ENCODE measurements around the gene FHIP1A. TPM values are rescaled to one million over a fixed set of nuclear protein-coding genes. Genes with fewer than 3 reads are reported as not detected.

FHIP1A gene
- total RNA-seq, 1 experiment from 2014 or later = 24.9 TPM

DNA sequence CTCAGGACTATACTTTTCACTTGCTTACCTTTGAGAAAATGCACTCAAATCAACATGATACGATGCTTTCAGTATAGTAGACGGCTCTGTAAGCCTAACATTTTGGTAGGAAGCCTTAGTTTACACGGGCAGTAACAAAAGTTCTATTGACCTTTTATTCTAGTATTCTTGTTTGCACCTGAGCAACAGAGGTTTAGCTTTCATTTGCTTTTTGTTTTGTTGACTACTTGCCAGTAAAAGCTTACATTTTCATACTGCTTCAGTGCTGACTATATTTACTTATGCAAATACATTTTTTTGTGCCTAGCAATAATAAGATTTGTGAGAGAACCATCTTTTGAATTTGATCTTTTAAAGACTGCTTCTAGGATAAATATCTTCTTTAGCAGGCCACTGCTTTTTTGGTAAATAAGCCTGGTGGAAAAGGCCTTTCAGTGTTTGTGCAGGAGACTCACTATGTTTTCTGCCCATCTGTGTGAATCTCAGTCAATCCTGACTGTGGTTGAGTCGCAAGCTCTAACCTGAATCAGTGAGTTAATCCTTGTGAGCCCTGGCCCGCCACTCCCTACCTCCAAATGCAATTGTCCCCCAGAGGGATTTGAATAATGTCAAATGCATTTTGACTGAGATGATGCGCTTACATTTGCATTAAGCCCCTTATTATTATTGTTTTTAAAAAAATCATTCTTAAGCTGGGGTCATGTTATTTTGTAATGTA is 21.9 kb downstream of the FHIP1A start:
- no peaks in the 10 kb centered on the region for H3K27me3 Mint-ChIP-seq (ENCODE audit: low read depth)
- DNase-seq = no peak
- peak overlapping the region; percentile 33 for H3K27ac ChIP-seq (ENCODE audit: insufficient read length, low read depth, low read length)
- H3K4ac ChIP-seq (ENCODE audit: low read depth, low read length) = no peak overlapping the region
- peak overlapping the region; percentile 62 to 89 (median 62); a peak in 6 of 7 replicates for H3K27ac Mint-ChIP-seq
- H3K23ac ChIP-seq (ENCODE audit: insufficient read length, low read depth, low read length) = no peak overlapping the region
- no peak overlapping the region for H2BK12ac ChIP-seq (ENCODE audit: insufficient read length, low read depth, low read length)
- no peak overlapping the region for H3K14ac ChIP-seq (ENCODE audit: insufficient read depth, low read length)
- no peaks in the 10 kb centered on the region for H3K79me1 ChIP-seq (ENCODE audit: insufficient read depth, low read depth, low read length, poor library complexity, severe bottlenecking)
- H2BK120ac ChIP-seq (ENCODE audit: low read depth, low read length, poor library complexity, severe bottlenecking) = no peak overlapping the region
- H3T11ph ChIP-seq (ENCODE audit: low read length) = no peak overlapping the region
- H2AFZ ChIP-seq (ENCODE audit: low read length) = no peak overlapping the region
- H4K8ac ChIP-seq (replicated peaks; ENCODE audit: insufficient read length, low read depth, low read length) = no peak overlapping the region
- no peaks in the 10 kb centered on the region for H3K9me3 ChIP-seq (ENCODE audit: control insufficient read depth, low read depth, low read length)
- no peak overlapping the region; a peak in 1 of 5 replicates for H3K4me3 Mint-ChIP-seq
- H3K56ac ChIP-seq (ENCODE audit: insufficient read length, low read depth, low read length) = no peak overlapping the region
- no peaks in the 10 kb centered on the region for H3K23me2 ChIP-seq (ENCODE audit: insufficient read length, low read depth, low read length, poor library complexity, severe bottlenecking)
- peaks cover 57 to 61% of the 10 kb centered on the region in 2 experiments for H3K4me1 Mint-ChIP-seq
- H3K9ac ChIP-seq (ENCODE audit: extremely low read depth, insufficient read length, low read length) = no peak overlapping the region
- no peak overlapping the region for H2BK5ac ChIP-seq (ENCODE audit: insufficient read length, low read length)
- H2AK5ac ChIP-seq (ENCODE audit: insufficient read length, low read length) = no peak overlapping the region
- H3K4me1 ChIP-seq (ENCODE audit: insufficient read depth, low read length) = peaks cover 11% of the 10 kb centered on the region
- peaks cover 8% of the 10 kb centered on the region for H3K79me2 ChIP-seq (ENCODE audit: insufficient read depth, low read length)
- H4K5ac ChIP-seq (ENCODE audit: insufficient read length, low read depth, low read length) = no peak overlapping the region
- WGBS (ENCODE audit: extremely low coverage, insufficient read length, low lambda C conversion rate) = no CpG with 5 or more reads among the region's 6 CpGs
- H2BK20ac ChIP-seq (ENCODE audit: low read depth, low read length, poor library complexity, severe bottlenecking) = no peak overlapping the region
- H3K9me3 Mint-ChIP-seq = peaks cover 0 to 1% of the 10 kb centered on the region in 2 experiments; a peak in 1 of 5 replicates
- peaks cover 0 to 1% (median 0%) of the 10 kb centered on the region in 3 experiments; a peak in 2 of 7 replicates for H3K36me3 Mint-ChIP-seq (ENCODE audit: insufficient read depth in 1 of 3, low read depth in 3 of 3)
- H2BK15ac ChIP-seq (ENCODE audit: low read depth, low read length) = no peak overlapping the region
- H3K18ac ChIP-seq (ENCODE audit: insufficient read length, low read depth, low read length) = no peak overlapping the region
- TF ChIP-seq, protein P1, sequence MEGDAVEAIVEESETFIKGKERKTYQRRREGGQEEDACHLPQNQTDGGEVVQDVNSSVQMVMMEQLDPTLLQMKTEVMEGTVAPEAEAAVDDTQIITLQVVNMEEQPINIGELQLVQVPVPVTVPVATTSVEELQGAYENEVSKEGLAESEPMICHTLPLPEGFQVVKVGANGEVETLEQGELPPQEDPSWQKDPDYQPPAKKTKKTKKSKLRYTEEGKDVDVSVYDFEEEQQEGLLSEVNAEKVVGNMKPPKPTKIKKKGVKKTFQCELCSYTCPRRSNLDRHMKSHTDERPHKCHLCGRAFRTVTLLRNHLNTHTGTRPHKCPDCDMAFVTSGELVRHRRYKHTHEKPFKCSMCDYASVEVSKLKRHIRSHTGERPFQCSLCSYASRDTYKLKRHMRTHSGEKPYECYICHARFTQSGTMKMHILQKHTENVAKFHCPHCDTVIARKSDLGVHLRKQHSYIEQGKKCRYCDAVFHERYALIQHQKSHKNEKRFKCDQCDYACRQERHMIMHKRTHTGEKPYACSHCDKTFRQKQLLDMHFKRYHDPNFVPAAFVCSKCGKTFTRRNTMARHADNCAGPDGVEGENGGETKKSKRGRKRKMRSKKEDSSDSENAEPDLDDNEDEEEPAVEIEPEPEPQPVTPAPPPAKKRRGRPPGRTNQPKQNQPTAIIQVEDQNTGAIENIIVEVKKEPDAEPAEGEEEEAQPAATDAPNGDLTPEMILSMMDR (conservative IDR thresholded peaks at IDR 0.05) = no peak
- H4K20me1 ChIP-seq (ENCODE audit: control insufficient read depth, insufficient read depth, insufficient read length) = no peaks in the 10 kb centered on the region
- H3K4me2 ChIP-seq (ENCODE audit: insufficient read depth, insufficient read length, low read length) = no peak overlapping the region
- no peak overlapping the region for H4K91ac ChIP-seq (ENCODE audit: insufficient read length, low read depth, low read length)
- H3K27me3 ChIP-seq (ENCODE audit: insufficient read depth, low read length) = no peaks in the 10 kb centered on the region

Measured in H9 (cell line).